ENCODE data around the gene PFN4. TPM values are rescaled to one million over a fixed set of nuclear protein-coding genes. Genes with fewer than 3 reads are reported as not detected.
A peak's percentile ranks its signal among the peaks of the same experiment; 100 is the strongest.

The PFN4 gene
- total and polyA plus RNA-seq, 9 of the 15 experiments (the other 6 are each of a cell fraction or from before 2014, with no cell fraction given): 0.07 to 0.54 (median 0.31) TPM; not detected in 2

DNA sequence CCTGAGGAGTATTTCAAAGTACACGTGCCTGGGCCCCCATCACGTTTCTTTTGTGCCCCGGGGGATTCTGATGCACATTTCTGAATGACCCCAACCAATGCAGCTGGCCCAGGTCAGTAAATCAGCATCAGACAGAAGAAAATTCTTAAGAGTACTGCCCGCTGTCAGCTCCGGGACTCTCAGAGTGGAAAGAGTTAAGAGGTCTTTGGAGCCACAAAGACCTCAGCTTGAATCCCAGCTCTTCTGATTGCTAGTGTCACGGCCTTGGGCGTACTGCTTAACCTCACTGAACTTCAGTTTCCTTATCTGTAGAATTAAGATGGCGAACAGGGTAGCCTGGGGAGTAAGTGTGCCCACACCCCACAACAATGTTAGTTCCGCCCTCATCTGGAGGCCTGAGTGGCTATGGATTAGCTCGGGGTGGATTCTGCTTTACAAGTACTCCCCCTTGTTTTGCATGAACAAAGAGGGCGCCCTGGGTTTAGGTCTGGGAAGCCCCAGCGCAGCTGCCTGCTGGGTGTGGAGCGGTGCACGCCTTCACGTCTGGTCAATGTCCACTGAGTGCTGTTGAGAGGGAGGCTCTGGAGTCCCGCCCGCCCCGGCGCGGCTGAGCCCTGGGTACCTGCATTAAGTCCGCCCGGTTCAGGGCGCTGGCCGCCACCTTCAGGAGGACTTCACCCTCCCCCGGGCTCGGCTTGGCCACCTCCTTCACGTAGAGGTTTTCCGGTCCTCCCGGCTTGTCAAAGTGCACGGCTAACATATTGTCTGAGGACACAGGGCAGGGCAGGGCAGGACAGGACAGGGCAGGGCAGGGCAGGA lies 39.4 kb downstream of the PFN4 start (continued):
- TF ChIP-seq, protein P1, sequence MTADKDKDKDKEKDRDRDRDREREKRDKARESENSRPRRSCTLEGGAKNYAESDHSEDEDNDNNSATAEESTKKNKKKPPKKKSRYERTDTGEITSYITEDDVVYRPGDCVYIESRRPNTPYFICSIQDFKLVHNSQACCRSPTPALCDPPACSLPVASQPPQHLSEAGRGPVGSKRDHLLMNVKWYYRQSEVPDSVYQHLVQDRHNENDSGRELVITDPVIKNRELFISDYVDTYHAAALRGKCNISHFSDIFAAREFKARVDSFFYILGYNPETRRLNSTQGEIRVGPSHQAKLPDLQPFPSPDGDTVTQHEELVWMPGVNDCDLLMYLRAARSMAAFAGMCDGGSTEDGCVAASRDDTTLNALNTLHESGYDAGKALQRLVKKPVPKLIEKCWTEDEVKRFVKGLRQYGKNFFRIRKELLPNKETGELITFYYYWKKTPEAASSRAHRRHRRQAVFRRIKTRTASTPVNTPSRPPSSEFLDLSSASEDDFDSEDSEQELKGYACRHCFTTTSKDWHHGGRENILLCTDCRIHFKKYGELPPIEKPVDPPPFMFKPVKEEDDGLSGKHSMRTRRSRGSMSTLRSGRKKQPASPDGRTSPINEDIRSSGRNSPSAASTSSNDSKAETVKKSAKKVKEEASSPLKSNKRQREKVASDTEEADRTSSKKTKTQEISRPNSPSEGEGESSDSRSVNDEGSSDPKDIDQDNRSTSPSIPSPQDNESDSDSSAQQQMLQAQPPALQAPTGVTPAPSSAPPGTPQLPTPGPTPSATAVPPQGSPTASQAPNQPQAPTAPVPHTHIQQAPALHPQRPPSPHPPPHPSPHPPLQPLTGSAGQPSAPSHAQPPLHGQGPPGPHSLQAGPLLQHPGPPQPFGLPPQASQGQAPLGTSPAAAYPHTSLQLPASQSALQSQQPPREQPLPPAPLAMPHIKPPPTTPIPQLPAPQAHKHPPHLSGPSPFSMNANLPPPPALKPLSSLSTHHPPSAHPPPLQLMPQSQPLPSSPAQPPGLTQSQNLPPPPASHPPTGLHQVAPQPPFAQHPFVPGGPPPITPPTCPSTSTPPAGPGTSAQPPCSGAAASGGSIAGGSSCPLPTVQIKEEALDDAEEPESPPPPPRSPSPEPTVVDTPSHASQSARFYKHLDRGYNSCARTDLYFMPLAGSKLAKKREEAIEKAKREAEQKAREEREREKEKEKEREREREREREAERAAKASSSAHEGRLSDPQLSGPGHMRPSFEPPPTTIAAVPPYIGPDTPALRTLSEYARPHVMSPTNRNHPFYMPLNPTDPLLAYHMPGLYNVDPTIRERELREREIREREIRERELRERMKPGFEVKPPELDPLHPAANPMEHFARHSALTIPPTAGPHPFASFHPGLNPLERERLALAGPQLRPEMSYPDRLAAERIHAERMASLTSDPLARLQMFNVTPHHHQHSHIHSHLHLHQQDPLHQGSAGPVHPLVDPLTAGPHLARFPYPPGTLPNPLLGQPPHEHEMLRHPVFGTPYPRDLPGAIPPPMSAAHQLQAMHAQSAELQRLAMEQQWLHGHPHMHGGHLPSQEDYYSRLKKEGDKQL (CRISPR knock-in tag; IDR thresholded peaks at IDR 0.05; ENCODE audit: borderline replicate concordance): no peak
- TF ChIP-seq, protein P2, sequence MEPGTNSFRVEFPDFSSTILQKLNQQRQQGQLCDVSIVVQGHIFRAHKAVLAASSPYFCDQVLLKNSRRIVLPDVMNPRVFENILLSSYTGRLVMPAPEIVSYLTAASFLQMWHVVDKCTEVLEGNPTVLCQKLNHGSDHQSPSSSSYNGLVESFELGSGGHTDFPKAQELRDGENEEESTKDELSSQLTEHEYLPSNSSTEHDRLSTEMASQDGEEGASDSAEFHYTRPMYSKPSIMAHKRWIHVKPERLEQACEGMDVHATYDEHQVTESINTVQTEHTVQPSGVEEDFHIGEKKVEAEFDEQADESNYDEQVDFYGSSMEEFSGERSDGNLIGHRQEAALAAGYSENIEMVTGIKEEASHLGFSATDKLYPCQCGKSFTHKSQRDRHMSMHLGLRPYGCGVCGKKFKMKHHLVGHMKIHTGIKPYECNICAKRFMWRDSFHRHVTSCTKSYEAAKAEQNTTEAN (CRISPR knock-in tag; IDR thresholded peaks at IDR 0.05): peak; percentile 75; the same call in 1 of the 2 replicates
- TF ChIP-seq POLR2AphosphoS2 (IDR thresholded peaks at IDR 0.05; ENCODE audit: low read length) (peak; percentile 24; the same call in 1 of the 2 replicates), MYNN (IDR thresholded peaks at IDR 0.05) (0 out of 2 replicates have a peak, but pooled peaks have one; percentile 50), MYNN (CRISPR knock-in tag; IDR thresholded peaks at IDR 0.05) (no peak), FOXA3 (CRISPR knock-in tag; conservative IDR thresholded peaks at IDR 0.05 in 1 of 2, IDR thresholded peaks at IDR 0.05 in 1 of 2) (0 out of 4 replicates have a peak, but pooled peaks of 1 of the 2 experiments have one; percentile 25), ZBTB1 (CRISPR knock-in tag; IDR thresholded peaks at IDR 0.05; ENCODE audit: borderline replicate concordance, low read depth) (peak; percentile 84; the same call in 1 of the 2 replicates), KDM5B (IDR thresholded peaks at IDR 0.05; ENCODE audit: insufficient replicate concordance, low read depth, low read length) (peak; percentile 16), EP300 (IDR thresholded peaks at IDR 0.05; ENCODE audit: low read length) (peak; percentile 28; the same call in 1 of the 2 replicates), LCOR (CRISPR knock-in tag; IDR thresholded peaks at IDR 0.05) (0 out of 2 replicates have a peak, but pooled peaks have one; percentile 83)
- TF ChIP-seq, protein P3, sequence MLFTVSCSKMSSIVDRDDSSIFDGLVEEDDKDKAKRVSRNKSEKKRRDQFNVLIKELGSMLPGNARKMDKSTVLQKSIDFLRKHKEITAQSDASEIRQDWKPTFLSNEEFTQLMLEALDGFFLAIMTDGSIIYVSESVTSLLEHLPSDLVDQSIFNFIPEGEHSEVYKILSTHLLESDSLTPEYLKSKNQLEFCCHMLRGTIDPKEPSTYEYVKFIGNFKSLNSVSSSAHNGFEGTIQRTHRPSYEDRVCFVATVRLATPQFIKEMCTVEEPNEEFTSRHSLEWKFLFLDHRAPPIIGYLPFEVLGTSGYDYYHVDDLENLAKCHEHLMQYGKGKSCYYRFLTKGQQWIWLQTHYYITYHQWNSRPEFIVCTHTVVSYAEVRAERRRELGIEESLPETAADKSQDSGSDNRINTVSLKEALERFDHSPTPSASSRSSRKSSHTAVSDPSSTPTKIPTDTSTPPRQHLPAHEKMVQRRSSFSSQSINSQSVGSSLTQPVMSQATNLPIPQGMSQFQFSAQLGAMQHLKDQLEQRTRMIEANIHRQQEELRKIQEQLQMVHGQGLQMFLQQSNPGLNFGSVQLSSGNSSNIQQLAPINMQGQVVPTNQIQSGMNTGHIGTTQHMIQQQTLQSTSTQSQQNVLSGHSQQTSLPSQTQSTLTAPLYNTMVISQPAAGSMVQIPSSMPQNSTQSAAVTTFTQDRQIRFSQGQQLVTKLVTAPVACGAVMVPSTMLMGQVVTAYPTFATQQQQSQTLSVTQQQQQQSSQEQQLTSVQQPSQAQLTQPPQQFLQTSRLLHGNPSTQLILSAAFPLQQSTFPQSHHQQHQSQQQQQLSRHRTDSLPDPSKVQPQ (CRISPR knock-in tag; IDR thresholded peaks at IDR 0.05; ENCODE audit: borderline replicate concordance): no peak
- TF ChIP-seq, protein P4, sequence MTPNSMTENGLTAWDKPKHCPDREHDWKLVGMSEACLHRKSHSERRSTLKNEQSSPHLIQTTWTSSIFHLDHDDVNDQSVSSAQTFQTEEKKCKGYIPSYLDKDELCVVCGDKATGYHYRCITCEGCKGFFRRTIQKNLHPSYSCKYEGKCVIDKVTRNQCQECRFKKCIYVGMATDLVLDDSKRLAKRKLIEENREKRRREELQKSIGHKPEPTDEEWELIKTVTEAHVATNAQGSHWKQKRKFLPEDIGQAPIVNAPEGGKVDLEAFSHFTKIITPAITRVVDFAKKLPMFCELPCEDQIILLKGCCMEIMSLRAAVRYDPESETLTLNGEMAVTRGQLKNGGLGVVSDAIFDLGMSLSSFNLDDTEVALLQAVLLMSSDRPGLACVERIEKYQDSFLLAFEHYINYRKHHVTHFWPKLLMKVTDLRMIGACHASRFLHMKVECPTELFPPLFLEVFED (CRISPR knock-in tag; conservative IDR thresholded peaks at IDR 0.05): no peak
- TF ChIP-seq, protein P5, sequence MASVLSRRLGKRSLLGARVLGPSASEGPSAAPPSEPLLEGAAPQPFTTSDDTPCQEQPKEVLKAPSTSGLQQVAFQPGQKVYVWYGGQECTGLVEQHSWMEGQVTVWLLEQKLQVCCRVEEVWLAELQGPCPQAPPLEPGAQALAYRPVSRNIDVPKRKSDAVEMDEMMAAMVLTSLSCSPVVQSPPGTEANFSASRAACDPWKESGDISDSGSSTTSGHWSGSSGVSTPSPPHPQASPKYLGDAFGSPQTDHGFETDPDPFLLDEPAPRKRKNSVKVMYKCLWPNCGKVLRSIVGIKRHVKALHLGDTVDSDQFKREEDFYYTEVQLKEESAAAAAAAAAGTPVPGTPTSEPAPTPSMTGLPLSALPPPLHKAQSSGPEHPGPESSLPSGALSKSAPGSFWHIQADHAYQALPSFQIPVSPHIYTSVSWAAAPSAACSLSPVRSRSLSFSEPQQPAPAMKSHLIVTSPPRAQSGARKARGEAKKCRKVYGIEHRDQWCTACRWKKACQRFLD (CRISPR knock-in tag; IDR thresholded peaks at IDR 0.05): peak; percentile 72
